GM18505 (cell line): ENCODE results near the gene TLR7.

ENCODE experiments used
- ATAC-seq: cut with Tn5 transposase; IDR thresholded peaks from one replicate; pipeline ENCODE4 v1.9.1; 2021; ENCODE audit not compliant: unreplicated experiment
- POLR2A ChIP-seq: IDR thresholded peaks from 4 replicates; pipeline ENCODE4 v1.6.1; 2011; ENCODE audit warnings: borderline replicate concordance; ENCODE audit not compliant: insufficient read depth, insufficient read length; ENCODE audit errors: extremely low read depth

TLR7 gene

DNA sequence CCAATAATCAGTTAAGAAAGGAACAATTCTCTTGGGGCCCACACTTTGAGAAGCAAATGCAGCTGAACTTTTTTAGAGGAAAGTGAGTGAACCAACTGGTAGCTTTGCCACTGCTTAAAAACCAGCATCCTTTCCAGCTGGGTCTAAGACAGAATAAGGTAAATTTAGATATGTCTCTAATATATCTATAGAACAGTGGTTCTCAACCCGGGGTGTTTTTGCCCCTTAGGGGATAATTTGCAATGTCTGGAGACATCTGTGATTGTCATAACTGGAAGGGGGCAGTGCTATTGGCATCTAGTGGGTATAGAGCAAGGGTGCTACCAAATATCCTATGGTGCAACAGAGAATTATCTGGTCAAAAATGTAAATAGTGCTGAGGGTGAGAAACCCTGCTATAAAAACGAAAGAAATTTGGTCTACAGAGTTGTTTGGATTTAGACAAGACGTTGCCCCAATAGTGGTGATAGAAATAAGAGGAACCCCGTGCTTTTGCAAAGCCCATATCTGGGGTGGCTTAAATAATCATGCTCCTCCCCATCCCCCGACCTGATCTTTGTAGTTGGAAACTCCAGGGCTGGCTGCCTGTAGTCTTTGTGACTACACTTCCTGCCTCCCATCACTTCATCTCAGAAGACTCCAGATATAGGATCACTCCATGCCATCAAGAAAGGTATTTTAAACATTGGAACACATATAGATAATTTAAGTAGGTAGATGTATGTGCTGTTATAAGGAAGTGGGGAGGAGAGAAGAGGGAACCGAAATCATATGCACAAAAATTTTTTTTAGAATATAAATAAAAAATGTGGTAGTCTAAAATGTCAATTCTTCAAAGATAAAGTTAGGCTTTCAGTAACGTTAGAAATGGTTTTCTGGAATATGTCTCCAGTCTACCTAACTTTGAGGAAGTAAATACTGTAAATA, at the start of gene TLR7:
Gene TLR7 (plus strand): TSS at position 622 of the 927 bp plus-strand sequence. CDS start 507 bp downstream, outside the sequence.
- peak; percentile 65 for TF ChIP-seq POLR2A
- ATAC-seq: no peak

- ATAC-seq: no peak
Observed at GRCh38 chrX:12817528-12817927, 49.3 kb upstream of the TLR7 start.

GRCh38 chrX:12819222-12819621, 47.6 kb upstream of the TLR7 start:
- ATAC-seq: no peak
- TF ChIP-seq POLR2A: no peak

More at GRCh38 chrX:12817528-12817927, 49.3 kb upstream of the TLR7 start:
- TF ChIP-seq POLR2A: no peak

GRCh38 chrX:12820737-12821136, 46.1 kb upstream of the TLR7 start:
- ATAC-seq: no peak
- TF ChIP-seq POLR2A: no peak

DNA sequence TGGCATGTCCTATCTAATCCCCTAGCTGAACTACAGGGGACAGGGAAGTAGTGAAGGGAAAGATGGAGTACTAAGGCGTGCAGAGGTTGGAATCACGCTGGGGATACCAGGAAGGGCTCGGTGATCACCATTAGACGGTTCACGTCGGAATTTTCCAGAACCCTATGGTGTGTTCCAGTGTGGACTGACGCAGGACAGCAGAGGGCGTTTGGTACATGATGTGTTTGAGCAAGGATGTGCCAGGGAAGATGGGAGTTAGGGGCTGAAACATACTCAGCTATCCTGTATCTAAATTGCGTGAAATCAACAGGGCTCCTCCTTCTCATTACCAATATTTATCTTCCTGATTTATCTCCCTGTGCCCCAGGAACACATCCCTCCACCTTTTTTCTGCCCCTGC, 41.9 kb upstream of the TLR7 start:
- ATAC-seq: no peak
- TF ChIP-seq POLR2A: no peak

GRCh38 chrX:12825801-12826200, 41.1 kb upstream of the TLR7 start:
- TF ChIP-seq POLR2A: no peak
- ATAC-seq: no peak

GRCh38 chrX:12843061-12843667, 23.7 kb upstream of the TLR7 start:
- ATAC-seq: no peak
- peak; percentile 26 for TF ChIP-seq POLR2A

DNA sequence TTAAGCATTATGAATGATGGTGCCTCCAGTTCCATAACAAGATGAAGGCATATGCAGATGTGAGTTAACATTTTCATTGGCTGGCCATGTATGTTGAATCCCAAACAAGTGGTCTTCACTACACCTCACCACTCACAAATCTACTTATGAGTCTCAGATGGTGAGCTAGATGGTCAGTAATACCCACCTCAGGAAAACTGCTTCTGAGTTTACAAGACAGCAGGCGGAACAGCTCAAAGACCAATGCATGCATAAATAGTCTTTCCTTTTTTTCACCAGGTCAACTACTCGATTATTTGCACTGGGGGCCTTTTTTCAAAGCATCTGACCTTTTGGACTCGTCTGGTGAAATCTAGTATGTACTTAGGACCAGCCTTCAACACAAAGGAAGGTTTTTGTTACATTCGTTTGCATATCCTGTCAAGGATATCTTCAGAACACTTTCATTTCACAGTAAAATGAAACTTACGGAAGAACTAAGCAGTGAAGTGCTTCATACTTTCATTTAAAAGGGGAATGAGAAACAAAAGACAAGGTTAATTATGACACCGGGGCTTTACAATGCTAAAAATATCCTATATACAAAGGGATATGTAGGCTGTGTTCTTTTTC, 23.1 kb upstream of the TLR7 start:
- no peak for TF ChIP-seq POLR2A
- ATAC-seq: peak; percentile 80

- TF ChIP-seq POLR2A: no peak
- ATAC-seq: peak; percentile 34
Observed at GRCh38 chrX:12844319-12844718, 22.6 kb upstream of the TLR7 start.

- ATAC-seq: no peak
- TF ChIP-seq POLR2A: no peak
Observed at GRCh38 chrX:12865359-12865758, 1.5 kb upstream of the TLR7 start.

DNA sequence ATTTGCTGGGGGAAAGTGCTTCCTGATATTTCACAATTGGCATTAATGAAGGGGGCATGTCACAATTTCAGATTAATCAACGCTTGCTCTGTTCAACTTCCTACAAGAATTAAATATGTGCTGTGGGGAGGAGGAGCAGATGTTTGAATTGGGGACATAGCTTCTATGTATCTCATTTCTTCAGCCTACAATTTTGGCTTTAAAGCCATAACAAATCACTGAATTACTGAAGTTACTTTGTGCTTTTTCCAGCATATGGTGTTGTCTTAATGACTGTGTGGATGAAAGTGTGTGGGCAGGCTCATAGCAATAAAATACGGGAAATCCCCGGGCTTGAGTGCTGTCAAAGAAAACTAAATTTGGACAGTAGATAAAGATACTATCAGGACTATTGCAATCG, 813 bp downstream of the TLR7 start:
- ATAC-seq: no peak
- TF ChIP-seq POLR2A: peak; percentile 33

- peak; percentile 43 for ATAC-seq
Observed at GRCh38 chrX:12868747-12869146, 1.9 kb downstream of the TLR7 start.

DNA sequence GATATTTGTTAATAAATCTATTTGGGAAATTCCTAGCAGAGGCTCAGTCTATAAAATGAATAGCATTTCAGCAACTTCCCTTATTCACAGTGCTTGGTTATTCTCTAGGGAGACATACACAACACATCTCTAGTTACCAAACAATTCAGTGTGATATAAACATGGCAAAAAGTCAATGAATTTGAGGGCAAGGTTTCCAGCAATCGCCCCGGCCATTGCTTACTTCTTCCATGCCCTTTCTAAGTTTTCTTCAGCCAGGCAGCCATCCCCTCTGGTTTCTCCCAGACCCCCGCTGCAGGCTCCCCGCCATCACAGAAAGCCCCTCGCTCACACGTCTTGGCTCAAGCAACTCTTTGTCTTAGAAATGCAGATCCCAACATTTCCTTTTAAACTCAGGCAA, 4.4 kb downstream of the TLR7 start:
- no peak for TF ChIP-seq POLR2A
- ATAC-seq: no peak

More at GRCh38 chrX:12868747-12869146, 1.9 kb downstream of the TLR7 start:
- TF ChIP-seq POLR2A: no peak
